Measurements from ENCODE around the gene XK.
"Not testable (repeated sequence)": the region's sequence is repeated elsewhere in the genome, so short reads cannot be mapped to it uniquely, and the experiment has no call there.

XK gene, protein sequence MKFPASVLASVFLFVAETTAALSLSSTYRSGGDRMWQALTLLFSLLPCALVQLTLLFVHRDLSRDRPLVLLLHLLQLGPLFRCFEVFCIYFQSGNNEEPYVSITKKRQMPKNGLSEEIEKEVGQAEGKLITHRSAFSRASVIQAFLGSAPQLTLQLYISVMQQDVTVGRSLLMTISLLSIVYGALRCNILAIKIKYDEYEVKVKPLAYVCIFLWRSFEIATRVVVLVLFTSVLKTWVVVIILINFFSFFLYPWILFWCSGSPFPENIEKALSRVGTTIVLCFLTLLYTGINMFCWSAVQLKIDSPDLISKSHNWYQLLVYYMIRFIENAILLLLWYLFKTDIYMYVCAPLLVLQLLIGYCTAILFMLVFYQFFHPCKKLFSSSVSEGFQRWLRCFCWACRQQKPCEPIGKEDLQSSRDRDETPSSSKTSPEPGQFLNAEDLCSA

DNA sequence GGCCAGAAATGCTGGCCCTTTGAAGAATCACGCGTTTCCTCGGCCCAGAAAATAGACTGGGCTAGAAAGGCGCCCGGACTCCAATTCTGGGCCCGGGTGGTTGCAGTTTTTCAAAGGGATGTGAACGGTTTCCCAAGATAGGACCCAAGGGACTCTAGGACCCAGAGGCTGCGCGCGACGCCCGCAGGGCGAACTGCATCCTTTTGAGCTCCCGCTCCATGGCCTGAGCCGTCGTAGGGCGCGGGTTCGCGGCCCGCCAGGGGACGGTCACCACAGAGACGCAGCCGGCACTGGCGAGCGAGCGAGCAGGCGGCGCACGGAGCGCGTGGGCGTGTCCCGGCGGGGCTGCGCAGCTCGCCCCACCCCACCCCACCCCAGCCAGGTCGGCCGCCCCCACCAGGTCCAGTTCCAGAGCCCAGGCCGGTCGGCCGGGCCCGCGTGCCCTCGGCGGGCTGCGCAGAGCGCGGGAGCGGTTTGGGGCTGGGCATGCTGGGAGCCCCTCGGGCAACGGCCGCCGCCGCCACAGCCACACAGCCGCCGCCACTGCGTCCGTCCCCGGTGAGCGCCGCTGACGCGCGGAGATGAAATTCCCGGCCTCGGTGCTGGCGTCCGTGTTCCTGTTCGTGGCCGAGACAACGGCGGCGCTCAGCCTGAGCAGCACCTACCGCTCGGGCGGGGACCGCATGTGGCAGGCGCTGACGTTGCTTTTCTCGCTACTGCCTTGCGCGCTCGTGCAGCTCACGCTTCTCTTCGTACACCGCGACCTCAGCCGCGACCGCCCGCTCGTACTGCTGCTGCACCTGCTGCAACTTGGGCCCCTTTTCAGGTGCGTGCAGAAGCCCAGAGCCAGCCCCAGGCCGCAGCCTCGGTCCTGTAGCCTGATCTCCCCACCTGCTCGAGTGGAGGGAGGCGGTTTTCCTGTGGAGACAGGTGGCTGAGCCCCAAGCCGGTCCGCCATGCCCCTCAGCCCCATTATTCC is at the start of gene XK:
Gene XK, plus strand, starts transcription at position 411 of the 979 bp plus-strand sequence. Its CDS starts 171 bp downstream, at position 582.
- peak in 1 of 2 donors; percentile 17 for DNase-seq (ENCODE audit: low read depth in 2 of 2)

DNA sequence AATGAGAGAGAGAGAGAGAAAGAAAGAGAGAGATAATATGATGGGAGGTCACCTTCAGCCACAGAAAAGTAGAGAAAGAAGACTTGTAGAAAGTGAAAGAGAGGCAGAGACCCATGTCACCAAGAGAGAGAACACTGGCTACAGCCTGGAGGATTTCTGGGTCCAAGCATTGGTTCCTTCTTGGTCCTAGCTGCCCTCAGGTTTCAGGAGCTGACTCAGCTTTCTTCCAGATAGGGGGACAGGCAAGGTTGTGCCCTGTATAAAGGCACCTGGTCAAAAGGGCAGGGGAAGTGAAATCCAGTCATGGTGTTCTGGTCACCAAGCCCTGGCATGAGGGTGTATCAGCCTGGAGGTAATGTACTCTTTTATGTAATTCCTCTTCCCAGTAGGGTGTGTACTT is 47.5 kb upstream of the XK start:
- no peak for DNase-seq (ENCODE audit: low read depth in 2 of 2)

DNA sequence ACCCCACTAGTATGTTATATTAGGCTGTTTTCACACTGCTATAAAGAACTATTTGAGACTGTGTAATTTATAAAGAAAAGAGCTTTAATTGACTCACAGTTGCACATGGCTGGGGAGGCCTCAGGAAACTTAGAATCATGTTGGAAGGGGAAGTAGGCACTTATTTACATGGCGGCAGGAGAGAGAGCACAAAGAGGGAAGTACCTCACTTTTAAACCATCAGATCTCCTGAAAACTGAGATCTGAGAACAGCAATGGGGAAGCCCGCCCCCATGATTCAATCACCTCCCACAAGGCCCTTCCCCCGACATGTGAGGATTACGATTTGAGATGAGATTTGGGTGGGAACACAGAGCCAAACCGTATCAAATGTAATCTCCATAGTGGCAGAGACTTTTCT is 45.4 kb upstream of the XK start:
- DNase-seq (ENCODE audit: low read depth in 2 of 2), result no peak

DNA sequence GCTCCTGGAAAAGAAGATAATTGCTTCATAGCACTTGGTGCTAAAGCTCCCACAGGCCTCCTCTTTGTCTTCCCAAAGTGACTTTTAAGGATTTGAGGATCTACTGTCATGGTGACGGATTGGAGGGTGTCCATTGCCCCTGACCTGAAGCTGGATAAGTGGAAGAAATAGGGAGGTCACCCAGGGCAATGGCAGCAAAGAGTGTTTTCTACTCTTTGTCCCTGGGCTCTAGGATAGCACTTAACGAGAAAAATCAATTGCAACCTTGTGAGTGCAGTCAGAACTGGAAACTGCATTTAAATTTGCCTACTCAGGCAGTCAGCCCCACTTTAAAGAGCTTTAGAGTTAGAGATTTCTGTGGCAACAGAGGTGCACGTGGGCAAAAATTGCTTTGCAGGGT is 43.7 kb upstream of the XK start:
- no peak for DNase-seq (ENCODE audit: low read depth in 2 of 2)

DNA sequence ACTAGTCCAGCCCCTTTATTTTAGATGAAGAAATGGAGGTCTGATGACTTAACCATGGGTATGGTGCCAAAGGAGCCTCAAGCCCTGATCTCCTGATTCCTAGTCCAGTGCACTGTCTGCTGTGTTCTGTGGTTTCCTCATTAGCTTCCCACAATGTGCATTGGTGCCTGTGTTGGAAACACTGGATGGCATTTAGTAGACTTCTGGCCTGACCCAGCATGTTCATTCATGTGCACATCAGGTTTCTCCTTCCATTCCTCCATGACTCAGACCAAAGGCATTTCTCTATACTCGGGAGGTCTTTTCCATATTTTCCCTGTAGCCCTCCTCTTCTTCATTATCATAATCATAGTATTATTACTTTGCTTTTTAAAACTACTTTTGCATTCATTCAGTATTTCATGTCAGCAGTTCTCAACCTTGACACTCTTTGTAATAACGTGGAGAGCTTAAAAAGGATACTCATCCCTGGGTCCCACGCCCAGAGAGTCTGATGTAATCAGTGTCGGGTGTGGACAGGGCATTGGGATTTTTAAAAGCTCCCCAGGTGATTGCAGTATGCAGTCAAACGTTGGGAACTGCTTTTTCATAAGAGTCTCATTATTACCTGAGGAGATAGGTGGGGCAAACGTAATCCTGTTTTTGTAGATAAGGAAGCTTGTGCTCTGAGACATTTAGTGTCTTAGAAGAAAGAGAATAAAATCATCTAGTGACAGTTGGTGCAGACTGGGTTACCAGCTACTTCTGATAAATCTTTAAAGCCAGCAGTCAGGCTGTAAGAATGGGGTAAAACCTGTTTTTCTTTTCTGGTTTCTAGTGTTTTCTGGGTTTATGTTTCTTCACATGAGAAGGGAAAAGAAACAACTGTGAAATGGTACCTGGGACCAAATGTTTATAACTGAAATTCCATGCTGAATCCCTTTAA is 40.9 kb upstream of the XK start:
- no peak for DNase-seq (ENCODE audit: low read depth in 2 of 2)

DNA sequence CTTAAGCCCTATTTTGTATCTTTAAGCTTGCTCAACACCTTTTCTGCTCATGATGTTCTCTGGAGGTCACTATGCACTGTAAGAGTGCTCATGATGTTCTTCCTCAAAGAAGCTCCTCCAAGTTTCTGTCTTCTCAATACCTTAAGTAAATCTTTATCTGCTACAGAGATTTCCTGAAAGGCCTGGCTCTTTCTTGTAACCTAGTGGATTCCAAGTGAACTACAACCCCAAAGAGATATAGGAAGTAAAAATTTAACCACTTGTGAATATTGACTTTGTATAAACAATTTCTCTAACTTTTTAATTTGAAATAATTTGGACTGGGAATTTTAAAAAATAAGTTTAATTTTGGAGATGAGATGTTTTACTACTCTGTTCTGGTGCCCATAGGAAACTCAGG is 39.3 kb upstream of the XK start:
- DNase-seq (ENCODE audit: low read depth in 2 of 2), result no peak

DNA sequence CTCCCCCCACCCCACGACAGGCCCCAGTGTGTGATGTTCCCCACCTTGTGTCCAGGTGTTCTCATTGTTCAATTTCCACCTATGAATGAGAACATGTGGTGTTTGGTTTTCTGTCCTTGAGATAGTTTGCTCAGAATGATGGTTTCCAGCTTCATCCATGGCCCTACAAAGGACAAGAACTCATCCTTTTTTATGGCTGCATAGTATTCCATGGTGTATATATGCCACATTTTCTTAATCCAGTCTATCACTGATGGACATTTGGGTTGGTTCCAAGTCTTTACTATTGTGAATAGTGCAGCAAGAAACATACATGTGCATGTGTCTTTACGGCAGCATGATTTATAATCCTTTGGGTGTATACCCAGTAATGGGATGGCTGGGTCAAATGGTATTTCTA is 34.7 kb upstream of the XK start:
- DNase-seq (ENCODE audit: low read depth in 2 of 2), result not testable (repeated sequence)

DNA sequence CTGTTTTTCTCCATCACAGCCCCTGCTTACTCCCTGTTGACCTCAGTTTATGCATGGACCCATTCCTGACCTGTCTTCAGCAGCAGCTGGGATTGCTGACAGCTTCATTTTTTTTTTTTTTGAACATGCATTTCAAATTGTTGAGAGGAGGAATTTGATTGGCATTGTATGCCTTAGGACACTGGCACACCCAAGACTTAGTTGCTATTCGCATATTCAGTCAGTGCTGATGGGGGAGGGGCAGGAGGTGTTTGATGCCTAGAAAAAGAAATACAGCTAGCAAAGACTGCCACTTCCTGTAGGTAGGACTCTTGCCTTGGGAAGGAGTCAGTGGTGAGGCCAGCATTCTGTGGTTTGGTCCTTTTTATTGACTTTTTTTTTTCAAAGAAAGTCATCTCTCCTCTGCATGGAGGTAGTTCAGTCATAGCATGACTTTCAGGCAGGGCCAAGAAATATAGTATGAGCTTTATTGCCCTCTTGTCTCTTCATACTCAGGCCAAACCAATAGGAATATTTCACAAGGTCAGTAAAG is 33.6 kb upstream of the XK start:
- DNase-seq (ENCODE audit: low read depth in 2 of 2), result no peak

DNA sequence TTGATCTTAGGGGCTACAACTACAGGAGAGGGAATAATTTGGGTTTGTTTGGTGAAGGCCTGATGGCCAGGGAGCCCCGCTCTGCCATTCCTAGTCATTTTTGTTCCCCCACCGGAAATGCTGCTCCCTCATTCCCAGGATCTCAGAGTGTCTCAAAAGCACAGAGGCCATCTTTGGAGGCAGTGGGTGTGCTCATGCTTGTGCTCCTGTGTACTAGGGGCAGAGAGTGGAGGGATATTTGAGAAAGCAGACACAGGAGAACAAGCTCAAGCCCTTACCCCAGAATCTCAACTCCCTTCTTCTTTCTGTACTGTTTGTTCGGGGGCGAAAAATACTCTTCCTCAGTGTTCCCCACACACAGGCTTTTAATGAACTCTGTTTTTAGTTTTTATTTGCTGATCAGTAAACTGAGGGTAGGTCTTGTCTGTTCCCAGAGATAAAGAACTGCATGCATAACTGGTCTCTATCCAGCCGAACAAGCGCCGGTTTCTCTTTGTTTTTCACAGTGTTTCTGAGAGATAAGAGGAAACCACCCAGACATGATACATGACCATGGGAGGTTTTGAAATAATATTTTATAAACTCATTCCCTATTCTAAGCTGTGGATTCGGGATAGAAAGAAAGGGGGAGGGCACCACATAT is 32.9 kb upstream of the XK start:
- DNase-seq (ENCODE audit: low read depth in 2 of 2), result no peak

DNA sequence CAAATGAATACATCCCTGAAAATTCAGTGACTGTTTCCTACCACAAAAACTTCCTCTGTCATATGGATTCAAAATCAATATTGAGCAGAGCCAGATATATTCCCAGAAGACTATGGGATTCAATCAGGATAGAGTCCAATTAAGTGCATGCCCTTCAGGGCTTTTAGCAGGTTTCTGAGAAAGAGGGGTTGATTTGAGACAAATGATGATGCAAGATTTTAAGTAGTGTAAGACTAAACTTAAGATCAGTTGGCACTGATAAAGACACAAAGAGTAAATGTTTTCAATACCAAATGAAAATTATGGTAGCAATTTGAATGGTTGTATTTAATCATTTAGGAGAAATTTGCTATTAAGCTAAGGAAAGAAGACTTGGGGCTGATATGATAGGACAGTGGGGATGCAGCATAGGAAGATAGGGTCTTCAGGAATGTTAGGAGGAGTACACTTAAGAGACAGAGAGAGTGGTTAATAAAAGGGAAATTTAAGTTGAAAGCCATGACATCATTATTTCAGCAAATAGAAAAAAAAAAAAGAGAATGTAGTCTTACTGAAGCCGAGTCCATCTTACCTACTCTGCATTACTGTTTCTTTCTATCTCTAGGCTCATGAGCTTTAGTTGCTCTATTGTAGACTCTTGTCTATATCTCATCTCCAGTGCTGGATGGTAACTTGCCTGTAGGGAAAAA is 32.0 kb upstream of the XK start:
- DNase-seq (ENCODE audit: low read depth in 2 of 2), result no peak

DNA sequence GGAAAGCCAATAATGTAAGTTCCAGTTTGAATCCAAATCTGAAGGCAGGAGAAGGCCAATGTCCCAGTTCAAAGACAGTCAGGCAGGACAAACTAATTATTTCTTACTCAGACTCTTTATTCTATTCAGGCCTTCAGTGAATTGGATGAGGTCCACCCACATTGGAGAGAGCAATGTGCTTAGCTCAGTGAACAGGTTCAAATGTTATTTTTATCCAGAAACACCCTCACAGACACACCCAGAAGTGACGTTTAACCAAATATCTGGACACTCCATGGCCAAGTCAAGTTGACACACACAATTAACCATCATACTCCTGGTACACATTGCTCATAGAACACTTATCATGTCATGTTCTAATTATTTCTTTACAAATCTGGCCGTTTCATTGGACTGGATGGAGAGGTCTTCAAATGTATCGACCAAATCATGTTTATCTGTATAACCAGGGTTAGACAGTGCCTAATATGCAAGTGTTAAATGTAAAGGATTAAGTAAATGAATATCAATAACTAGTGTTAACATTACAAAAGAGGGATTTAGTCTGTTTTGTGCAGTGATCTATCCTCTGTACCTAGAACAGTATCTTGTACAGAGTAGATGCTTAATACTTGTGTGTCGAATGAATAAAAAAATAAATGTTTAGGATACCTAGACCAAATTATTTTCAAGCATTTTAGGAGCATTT is 27.1 kb upstream of the XK start:
- no peak for DNase-seq (ENCODE audit: low read depth in 2 of 2)

DNA sequence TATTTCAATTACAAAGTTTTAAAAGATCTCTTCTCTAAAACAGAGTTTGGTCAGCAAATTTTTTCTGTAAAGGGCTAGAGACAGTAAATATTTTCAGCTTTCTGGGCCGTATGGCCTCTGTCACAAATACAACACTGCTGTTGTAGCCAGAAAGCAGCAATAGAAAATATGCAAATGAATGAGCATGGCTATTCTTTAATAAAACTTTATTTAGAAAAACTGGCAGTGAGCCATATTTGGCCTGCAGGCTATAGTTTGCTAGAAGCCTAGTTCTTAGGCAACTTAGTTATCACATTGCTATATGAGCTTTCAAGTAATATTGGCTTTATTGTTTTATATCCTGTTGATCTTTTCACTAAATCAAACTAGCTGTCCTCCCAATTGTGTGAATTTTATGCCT is 26.5 kb upstream of the XK start:
- no peak for DNase-seq (ENCODE audit: low read depth in 2 of 2)

DNA sequence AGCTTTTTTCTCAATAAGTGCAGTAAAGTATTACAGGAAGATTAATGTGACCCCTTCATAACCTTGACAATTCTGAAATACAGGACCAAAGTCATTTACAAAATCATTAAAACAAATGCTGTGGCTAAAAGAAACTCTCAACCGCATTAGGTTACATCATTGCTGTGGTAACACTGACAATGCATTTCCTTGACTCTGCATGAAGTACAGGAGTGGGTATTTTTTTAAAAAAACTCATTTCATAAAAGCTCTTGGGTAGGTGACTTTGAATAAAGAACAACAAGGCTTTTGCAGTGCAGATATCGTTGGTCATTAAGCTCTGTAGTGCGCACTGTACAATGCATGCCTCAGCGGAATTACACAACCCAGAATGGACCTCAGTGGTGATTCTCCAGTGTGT is 23.4 kb upstream of the XK start:
- no peak for DNase-seq (ENCODE audit: low read depth in 2 of 2)

DNA sequence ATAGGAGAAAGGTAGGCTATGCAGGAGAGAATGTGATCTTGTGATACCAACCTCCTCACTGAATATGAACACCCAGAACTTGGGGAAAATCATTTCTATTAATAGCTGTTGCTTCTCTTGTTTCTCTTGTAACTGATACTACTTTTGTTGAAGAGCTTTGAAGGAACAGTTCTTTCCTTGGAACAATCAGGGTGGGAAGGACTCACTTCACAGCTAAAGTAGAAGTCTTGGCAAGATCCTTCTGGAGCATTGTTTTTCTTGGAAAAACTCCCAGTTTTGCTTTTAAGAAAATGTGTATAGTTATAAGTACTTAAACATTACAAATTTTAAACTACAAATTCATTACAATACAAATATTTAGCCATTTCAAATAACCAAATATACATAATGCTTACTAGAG is 19.1 kb upstream of the XK start:
- DNase-seq (ENCODE audit: low read depth in 2 of 2), result no peak

DNA sequence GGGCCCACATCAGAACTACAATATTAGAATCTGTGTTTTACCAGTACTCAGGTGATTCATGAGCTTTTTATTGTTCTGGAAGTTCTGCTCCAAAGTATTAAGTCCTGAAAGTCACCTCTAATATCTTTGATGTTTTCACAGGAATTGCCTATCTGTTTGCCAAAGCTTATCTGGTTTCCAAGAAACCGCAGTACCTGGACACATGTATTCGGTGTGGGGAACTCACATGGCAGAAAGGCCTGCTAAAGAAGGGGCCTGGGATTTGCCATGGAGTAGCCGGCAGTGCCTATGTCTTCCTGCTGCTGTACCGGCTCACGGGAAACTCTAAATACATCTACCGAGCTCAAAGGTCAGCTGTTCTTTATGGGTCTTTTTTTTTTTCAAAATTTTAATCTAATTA is 18.4 kb upstream of the XK start:
- DNase-seq (ENCODE audit: low read depth in 2 of 2), result no peak

DNA sequence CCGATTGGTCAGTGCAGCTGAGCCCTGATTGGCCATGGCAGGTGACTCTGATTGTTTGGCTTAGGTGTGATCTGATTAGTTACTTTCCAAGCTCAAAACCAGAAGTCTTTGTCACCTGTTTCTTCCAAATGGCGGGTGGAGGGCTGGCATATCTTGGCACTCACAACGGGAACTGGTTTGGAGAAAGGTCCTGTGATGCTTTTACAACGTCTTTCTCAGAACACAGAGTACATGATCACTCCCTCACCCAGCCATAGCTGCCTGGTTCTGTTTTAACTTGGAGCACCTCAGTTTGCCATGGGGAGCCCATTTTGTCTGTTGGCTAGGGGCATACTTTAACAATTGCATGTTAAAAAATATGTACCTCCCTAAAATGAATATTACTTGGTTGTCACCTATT is 13.0 kb upstream of the XK start:
- no peak for DNase-seq (ENCODE audit: low read depth in 2 of 2)

DNA sequence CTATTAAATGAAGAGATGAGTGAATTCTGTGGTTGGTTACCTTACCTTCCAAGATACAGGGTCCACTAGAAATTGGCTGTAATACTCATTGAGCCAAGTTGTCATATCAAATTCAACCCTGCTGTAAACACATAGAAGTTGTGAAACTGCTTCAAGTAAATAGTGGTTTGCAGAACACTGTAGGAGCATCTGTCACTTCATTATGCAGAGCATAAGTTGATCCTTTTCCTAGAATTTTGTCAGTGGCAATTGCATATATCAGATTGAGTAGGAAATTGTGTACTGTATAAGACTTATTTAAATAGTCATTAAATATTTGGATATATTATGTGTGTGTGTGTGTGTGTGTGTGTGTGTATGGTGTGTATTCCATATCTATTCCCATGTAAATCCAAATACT is 8.8 kb upstream of the XK start:
- no peak for DNase-seq (ENCODE audit: low read depth in 2 of 2)

DNA sequence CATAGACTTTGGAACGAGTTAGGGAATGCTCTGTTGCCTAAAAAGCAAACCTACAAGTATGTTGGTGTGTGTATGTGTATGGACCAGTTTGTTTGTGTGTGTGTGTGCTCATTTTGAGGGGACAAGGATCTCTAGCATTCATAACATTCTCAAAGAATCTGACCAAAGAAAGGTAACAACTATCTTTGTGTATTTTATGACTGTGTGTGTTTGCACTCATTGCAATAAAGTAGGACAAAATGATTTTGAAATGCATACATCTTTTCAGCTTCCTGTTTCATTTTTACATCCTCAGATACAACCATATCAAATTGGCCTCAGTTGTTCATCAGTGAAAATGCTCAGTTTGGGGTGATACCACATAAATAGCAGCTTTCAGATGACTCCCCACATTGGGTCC is 8.3 kb upstream of the XK start:
- no peak for DNase-seq (ENCODE audit: low read depth in 2 of 2)

DNA sequence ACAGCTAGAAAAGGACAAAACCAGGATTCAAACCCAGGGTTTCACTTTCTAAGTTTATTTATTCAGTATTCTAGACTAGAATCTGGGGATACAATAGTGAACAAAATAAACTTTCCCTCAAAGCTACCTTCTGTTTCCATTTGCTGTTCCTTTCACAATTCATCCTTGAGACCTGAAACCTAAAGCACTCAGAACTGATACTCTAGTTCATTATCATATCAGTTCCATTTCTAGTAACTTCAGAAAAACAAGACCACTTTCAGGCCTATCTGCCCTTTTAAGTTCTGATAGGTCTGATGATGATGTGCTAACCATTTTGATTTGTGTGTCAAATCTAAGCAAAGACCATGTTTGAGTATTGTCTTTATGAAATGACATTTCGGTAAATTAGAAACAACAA is 7.8 kb upstream of the XK start:
- DNase-seq (ENCODE audit: low read depth in 2 of 2), result no peak

DNA sequence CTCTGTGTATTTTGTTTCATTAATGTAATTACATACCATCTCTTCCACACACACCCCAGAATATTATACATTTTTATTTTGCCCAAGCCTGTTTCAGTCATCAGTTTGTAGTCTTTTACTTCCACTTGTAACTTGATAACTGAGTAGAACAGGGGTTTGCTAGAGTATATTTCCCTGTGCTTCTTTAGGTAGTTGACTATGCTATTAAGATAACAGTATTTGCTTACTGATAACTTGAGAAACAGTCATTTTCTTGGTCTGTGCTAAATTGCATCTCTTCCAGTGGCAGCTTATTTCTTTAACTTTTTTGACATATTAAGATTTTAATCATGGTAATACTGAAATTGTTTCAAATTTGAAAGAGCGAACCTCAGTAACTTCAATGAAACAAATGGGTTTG is 7.0 kb upstream of the XK start:
- DNase-seq (ENCODE audit: low read depth in 2 of 2), result no peak

Data from stimulated activated CD4-positive, alpha-beta T cell treated with anti-CD3 and anti-CD28 coated beads, Interleukin-1b, Interleukin-23, amount 100 ng/mL, for 4 hours (primary cell).